ENCODE data around the gene FKBP5.

The FKBP5 gene

GRCh38 chr6:35728683-35729678 lies 40.3 kb upstream of the FKBP5 start:
- H3K9me3 ChIP-seq (ENCODE audit: low read length) = no peaks in the 10 kb centered on the region
- peak overlapping the region; percentile 82 for H3K4me3 ChIP-seq (ENCODE audit: low read length)
- peaks cover 32% of the 10 kb centered on the region for H3K4me1 ChIP-seq (ENCODE audit: insufficient read depth, low read length)
- H2AFZ ChIP-seq (ENCODE audit: low read depth, low read length) = no peak overlapping the region
- H3K36me3 ChIP-seq (ENCODE audit: insufficient read depth, low read length) = no peaks in the 10 kb centered on the region
- H3K27me3 ChIP-seq (ENCODE audit: insufficient read depth, low read length) = no peaks in the 10 kb centered on the region

- Histone ChIP-seq H3K27me3 (ENCODE audit: insufficient read depth, low read length) (no peaks in the 10 kb centered on the region), H3K36me3 (ENCODE audit: insufficient read depth, low read length) (no peaks in the 10 kb centered on the region), H3K4me3 (ENCODE audit: low read length) (peak overlapping the region; percentile 82), H3K4me1 (ENCODE audit: insufficient read depth, low read length) (peaks cover 32% of the 10 kb centered on the region), H2AFZ (ENCODE audit: low read depth, low read length) (peak overlapping the region; percentile 35), H3K9me3 (ENCODE audit: low read length) (no peaks in the 10 kb centered on the region)
Measured at GRCh38 chr6:35727935-35728682, 39.4 kb upstream of the FKBP5 start.

GRCh38 chr6:35727231-35727934 lies 38.7 kb upstream of the FKBP5 start:
- no peaks in the 10 kb centered on the region for H3K27me3 ChIP-seq (ENCODE audit: insufficient read depth, low read length)
- H3K36me3 ChIP-seq (ENCODE audit: insufficient read depth, low read length) = no peaks in the 10 kb centered on the region
- H2AFZ ChIP-seq (ENCODE audit: low read depth, low read length) = peak overlapping the region; percentile 35
- H3K9me3 ChIP-seq (ENCODE audit: low read length) = no peaks in the 10 kb centered on the region
- H3K4me1 ChIP-seq (ENCODE audit: insufficient read depth, low read length) = peaks cover 29% of the 10 kb centered on the region
- peak overlapping the region; percentile 82 for H3K4me3 ChIP-seq (ENCODE audit: low read length)

DNA sequence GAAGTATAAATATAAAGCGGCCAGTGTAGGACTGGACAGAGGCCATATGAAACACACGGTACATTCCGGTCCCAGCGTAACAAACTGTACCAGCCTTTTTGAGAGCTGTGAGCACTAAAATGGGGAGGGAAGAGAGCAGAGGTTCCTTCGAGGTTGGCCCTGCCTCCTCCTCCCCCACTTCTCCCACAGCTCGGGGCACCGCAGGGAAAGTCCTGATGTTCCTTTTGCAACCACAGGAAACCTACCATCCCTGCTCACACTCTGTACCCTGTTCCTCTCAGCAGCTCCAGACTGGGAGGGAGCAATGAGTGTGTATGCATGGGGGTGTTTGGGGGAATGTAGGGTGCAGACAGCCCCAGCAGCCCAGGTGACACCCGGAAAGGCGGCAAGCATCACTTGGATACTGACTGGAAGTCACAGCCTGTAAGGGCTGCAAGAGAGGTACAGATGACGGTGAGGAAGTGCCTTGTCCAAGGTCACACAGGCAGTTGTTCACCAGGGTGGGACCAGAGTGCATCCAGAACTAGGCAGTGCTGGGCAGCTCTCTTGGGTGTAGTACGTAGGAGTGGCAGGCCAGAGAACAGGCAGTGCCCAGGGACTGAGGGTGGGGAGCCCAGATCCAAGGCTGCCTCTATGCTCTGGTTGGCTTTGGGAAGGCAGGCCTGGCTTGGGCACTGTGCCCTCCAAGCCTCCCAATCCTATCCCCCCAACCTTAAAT lies 37.2 kb upstream of the FKBP5 start:
- Histone ChIP-seq H3K36me3 (ENCODE audit: insufficient read depth, low read length) (no peaks in the 10 kb centered on the region), H3K4me1 (ENCODE audit: insufficient read depth, low read length) (peaks cover 24% of the 10 kb centered on the region), H3K27me3 (ENCODE audit: insufficient read depth, low read length) (no peaks in the 10 kb centered on the region), H3K4me3 (ENCODE audit: low read length) (no peak overlapping the region), H2AFZ (ENCODE audit: low read depth, low read length) (no peak overlapping the region), H3K9me3 (ENCODE audit: low read length) (no peaks in the 10 kb centered on the region)

GRCh38 chr6:35725081-35725708 lies 36.5 kb upstream of the FKBP5 start:
- Histone ChIP-seq H3K9me3 (ENCODE audit: low read length) (no peaks in the 10 kb centered on the region), H3K4me1 (ENCODE audit: insufficient read depth, low read length) (peaks cover 25% of the 10 kb centered on the region), H3K4me3 (ENCODE audit: low read length) (no peak overlapping the region), H3K36me3 (ENCODE audit: insufficient read depth, low read length) (no peaks in the 10 kb centered on the region), H2AFZ (ENCODE audit: low read depth, low read length) (no peak overlapping the region), H3K27me3 (ENCODE audit: insufficient read depth, low read length) (no peaks in the 10 kb centered on the region)

DNA sequence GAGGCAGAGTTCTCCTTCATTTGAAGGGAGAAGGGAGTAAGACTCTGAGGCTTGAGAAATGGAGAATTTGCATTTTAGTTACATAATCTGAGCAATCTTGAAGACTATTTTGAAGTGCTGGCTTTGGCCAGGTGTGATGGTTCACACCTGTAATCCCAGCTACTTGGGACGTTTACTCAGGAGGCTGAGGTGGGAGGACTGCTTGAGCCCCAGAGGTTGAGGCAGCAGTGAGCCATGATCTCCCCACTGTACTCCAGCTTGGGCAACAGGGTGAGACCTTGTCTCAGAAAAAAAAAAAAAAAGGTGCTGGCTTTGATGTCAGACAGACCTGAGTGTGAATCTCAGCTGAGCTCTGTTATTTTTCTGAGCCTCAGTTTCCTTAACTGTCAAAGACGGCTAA lies 35.8 kb upstream of the FKBP5 start:
- Histone ChIP-seq H2AFZ (ENCODE audit: low read depth, low read length) (no peak overlapping the region), H3K9me3 (ENCODE audit: low read length) (no peaks in the 10 kb centered on the region), H3K4me1 (ENCODE audit: insufficient read depth, low read length) (peaks cover 32% of the 10 kb centered on the region), H3K27me3 (ENCODE audit: insufficient read depth, low read length) (no peaks in the 10 kb centered on the region), H3K36me3 (ENCODE audit: insufficient read depth, low read length) (no peaks in the 10 kb centered on the region), H3K4me3 (ENCODE audit: low read length) (no peak overlapping the region)

GRCh38 chr6:35724059-35724458 lies 35.3 kb upstream of the FKBP5 start:
- H2AFZ ChIP-seq (ENCODE audit: low read depth, low read length) = no peak overlapping the region
- no peaks in the 10 kb centered on the region for H3K9me3 ChIP-seq (ENCODE audit: low read length)
- no peaks in the 10 kb centered on the region for H3K27me3 ChIP-seq (ENCODE audit: insufficient read depth, low read length)
- no peak overlapping the region for H3K4me3 ChIP-seq (ENCODE audit: low read length)
- peaks cover 36% of the 10 kb centered on the region for H3K4me1 ChIP-seq (ENCODE audit: insufficient read depth, low read length)
- no peaks in the 10 kb centered on the region for H3K36me3 ChIP-seq (ENCODE audit: insufficient read depth, low read length)

DNA sequence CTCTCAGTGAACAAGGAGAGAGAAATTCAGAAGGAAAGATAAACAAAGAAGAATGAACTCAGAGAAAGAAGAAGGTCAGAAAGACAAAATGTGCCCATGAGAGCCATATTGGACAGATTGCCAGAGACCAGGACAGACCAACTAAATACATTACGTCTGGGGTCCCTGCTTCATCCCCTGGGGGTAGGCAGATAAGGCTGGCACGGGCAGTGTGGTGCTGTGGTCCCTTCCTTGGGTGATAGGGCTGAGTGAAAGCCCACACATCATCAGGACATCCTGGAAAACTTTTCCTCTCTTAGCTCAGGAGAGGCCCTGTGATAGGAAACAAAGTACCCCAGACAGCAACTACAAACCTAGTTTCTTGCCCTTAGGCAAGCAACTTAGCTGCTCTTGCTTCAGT lies 34.9 kb upstream of the FKBP5 start:
- Histone ChIP-seq H3K27me3 (ENCODE audit: insufficient read depth, low read length) (no peaks in the 10 kb centered on the region), H2AFZ (ENCODE audit: low read depth, low read length) (no peak overlapping the region), H3K4me1 (ENCODE audit: insufficient read depth, low read length) (peaks cover 40% of the 10 kb centered on the region), H3K36me3 (ENCODE audit: insufficient read depth, low read length) (no peaks in the 10 kb centered on the region), H3K9me3 (ENCODE audit: low read length) (no peaks in the 10 kb centered on the region), H3K4me3 (ENCODE audit: low read length) (no peak overlapping the region)

- no peaks in the 10 kb centered on the region for H3K27me3 ChIP-seq (ENCODE audit: insufficient read depth, low read length)
- no peak overlapping the region for H2AFZ ChIP-seq (ENCODE audit: low read depth, low read length)
- peaks cover 38% of the 10 kb centered on the region for H3K4me1 ChIP-seq (ENCODE audit: insufficient read depth, low read length)
- no peak overlapping the region for H3K4me3 ChIP-seq (ENCODE audit: low read length)
- no peaks in the 10 kb centered on the region for H3K9me3 ChIP-seq (ENCODE audit: low read length)
- H3K36me3 ChIP-seq (ENCODE audit: insufficient read depth, low read length) = no peaks in the 10 kb centered on the region
Measured at GRCh38 chr6:35722121-35722761, 33.5 kb upstream of the FKBP5 start.

DNA sequence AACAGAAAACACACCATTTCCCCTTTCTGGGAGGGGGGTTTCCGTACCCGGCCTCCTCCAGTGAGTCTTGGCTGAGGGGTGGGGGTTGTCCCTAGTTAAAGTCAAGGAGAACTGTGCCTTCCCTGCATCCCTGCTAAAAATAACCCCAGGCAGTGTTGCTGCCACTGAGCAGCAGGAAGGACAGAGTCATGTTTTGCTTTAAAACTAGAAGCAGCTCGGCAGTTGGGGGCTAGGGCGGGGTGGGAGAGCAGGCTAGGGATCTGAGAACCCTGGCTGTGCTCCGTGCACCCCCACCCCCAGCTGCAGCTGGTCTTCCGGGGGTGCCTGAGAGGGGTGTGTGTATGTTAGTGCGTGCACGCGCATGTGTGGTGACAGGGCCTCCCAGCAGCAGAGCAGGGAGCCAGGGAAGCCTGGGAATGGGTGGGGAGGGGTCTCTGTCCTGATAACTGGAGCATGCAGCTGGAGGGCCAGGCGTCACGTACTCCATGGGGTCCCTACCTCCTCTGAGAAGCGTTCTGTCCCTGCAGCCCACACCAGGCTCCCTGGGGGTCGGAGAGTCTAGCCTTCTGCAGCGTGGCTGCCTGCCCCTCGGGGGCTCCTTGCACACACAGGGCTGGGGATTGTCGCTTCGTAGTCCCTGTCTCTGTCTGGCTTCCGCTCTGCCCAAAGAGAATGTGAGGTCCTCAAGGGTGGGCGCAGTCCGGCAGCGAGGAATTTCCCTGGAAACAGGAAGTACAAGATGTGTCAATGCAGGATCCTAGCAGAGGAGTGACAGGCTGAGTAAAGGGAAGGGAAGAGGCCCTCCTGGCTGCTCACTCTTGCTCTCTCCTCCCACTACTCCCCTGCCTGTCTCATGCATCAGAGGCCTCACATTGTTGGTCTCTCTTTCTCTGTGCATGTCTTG lies 31.4 kb upstream of the FKBP5 start:
- Histone ChIP-seq H3K4me1 (ENCODE audit: insufficient read depth, low read length) (peaks cover 26% of the 10 kb centered on the region), H3K36me3 (ENCODE audit: insufficient read depth, low read length) (no peaks in the 10 kb centered on the region), H3K9me3 (ENCODE audit: low read length) (no peaks in the 10 kb centered on the region), H3K27me3 (ENCODE audit: insufficient read depth, low read length) (no peaks in the 10 kb centered on the region), H2AFZ (ENCODE audit: low read depth, low read length) (peak overlapping the region; percentile 68), H3K4me3 (ENCODE audit: low read length) (peak overlapping the region; percentile 49)

GRCh38 chr6:35719404-35719829 lies 30.7 kb upstream of the FKBP5 start:
- Histone ChIP-seq H3K36me3 (ENCODE audit: insufficient read depth, low read length) (no peaks in the 10 kb centered on the region), H2AFZ (ENCODE audit: low read depth, low read length) (peak overlapping the region; percentile 68), H3K4me1 (ENCODE audit: insufficient read depth, low read length) (peaks cover 26% of the 10 kb centered on the region), H3K4me3 (ENCODE audit: low read length) (peak overlapping the region; percentile 49), H3K9me3 (ENCODE audit: low read length) (no peaks in the 10 kb centered on the region), H3K27me3 (ENCODE audit: insufficient read depth, low read length) (no peaks in the 10 kb centered on the region)
